Midbrain (tissue), 1 donor: Measurements from ENCODE around the gene TRO.

Experiments used
- DNase-seq: peaks from one replicate; lab custom pipeline; 2025; lab: John Stamatoyannopoulos, UW

TRO gene, protein sequence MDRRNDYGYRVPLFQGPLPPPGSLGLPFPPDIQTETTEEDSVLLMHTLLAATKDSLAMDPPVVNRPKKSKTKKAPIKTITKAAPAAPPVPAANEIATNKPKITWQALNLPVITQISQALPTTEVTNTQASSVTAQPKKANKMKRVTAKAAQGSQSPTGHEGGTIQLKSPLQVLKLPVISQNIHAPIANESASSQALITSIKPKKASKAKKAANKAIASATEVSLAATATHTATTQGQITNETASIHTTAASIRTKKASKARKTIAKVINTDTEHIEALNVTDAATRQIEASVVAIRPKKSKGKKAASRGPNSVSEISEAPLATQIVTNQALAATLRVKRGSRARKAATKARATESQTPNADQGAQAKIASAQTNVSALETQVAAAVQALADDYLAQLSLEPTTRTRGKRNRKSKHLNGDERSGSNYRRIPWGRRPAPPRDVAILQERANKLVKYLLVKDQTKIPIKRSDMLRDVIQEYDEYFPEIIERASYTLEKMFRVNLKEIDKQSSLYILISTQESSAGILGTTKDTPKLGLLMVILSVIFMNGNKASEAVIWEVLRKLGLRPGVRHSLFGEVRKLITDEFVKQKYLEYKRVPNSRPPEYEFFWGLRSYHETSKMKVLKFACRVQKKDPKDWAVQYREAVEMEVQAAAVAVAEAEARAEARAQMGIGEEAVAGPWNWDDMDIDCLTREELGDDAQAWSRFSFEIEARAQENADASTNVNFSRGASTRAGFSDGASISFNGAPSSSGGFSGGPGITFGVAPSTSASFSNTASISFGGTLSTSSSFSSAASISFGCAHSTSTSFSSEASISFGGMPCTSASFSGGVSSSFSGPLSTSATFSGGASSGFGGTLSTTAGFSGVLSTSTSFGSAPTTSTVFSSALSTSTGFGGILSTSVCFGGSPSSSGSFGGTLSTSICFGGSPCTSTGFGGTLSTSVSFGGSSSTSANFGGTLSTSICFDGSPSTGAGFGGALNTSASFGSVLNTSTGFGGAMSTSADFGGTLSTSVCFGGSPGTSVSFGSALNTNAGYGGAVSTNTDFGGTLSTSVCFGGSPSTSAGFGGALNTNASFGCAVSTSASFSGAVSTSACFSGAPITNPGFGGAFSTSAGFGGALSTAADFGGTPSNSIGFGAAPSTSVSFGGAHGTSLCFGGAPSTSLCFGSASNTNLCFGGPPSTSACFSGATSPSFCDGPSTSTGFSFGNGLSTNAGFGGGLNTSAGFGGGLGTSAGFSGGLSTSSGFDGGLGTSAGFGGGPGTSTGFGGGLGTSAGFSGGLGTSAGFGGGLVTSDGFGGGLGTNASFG (N-terminal part only)

DNA sequence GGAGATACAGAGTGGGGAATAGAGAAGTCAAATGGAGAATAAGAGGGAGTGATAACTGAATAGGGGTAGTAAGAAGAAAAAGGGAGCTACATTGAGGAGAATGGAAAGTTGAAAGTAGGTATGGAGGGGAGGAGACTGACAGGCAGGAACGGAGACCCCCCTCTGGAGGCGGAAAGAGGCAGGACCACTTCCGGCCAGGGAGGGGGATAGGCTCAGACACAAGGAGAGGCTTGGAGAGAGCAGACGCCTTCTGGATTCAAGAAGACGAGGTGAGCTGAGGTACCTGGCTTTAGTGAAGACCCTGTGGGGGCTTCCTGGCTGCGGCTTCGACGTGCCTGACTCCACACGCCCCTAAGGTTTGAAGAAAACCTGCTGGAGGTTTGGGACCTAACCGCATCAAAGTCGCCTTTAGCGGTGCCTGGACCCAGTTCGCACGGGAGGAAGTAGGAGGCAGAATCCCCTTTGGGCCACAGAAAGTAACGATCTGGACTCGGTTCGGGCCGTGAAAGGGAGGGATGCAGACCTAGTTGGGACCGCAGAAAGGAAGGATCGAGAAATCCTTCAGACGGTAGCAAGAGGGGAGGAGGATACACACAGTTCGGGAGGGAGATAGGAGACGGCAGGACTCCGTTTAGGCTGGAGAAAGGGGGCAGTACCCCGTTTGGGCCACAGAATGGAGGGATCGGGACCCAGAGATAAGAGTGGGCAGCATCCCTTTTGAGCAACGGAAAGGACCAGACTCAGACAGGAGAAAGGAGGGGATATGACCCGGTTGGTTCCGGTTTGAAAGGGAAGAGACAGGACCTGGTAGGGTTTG is at the start of gene TRO:
Gene TRO, plus strand, starts transcription at position 215 of the 817 bp plus-strand sequence. CDS start 1,423 bp downstream, outside the sequence.
- DNase-seq, result no peak

DNA sequence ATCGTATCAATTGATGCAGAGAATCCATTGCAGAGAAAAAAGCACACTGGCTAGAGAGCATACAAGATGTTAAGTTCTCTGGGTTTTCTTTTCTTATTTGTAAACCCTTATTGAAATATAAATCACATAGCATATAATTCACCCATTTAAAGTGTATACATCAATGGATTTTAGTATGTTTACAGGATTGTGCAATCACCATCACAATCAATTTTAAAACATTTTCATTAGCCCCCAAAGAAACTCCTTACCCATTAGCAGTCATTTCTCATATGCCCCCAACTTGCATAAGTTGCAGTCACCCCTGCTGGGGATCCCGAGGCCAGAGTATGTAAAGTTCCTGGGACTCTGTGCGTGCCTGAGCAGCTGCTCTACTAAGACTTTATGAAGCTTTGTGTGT is 34.9 kb upstream of the TRO start:
- DNase-seq, result no peak

DNA sequence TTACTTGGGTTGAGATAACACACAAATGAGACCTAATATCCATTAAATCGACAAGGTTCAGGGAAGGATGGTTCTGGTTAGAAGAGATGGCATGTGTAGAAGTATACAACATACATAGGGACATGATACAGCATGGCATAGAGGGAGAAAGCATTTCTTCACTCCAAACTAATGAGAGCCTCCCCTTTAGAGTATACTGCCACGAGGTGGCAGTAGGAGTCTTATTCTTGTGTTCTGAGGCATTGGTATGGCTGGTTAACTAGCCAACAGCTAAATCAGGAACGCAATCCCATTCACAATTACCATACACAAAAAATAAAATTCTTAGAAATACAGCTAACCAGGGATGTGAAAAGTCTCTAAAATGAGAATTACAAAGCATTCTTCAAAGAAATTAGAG is 29.1 kb upstream of the TRO start:
- peak; percentile 8 for DNase-seq

DNA sequence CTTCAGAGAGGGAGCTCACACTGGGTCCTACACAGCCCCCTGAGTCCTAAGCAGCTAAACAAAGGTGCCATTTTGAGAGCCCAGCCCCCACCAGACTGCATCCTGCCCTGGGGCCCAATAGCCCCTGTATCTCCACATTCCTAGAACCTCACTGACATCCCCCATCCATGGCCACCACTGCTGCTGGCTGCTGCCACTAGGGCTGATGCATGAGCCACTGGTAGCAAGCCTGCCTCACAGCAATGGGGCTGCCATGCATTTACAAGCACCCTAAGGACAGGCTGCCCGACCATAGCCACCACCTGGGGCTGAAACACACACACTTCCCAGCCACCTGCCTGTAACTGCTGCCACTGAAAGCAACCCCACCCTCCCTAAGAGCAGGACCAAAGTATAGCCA is 26.5 kb upstream of the TRO start:
- DNase-seq, result no peak

DNA sequence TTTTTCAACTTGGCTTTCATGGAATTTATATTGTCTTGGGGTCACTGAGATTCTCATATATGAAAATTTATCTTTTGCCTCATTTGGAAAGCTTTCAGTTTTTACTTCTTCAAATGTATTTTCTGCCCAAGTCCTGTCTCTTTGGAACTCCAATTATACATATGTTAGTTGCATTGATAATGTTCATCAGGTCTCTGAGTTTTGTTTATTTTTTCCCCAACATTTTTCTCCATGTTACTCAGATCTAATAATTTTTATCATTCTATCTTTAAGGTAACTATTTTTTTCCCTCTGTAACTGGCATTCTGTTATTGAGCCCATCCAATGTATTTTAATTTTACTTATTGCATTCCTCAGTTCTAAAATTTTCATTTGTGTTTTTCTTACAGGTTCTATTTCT is 10.7 kb upstream of the TRO start:
- DNase-seq, result no peak

DNA sequence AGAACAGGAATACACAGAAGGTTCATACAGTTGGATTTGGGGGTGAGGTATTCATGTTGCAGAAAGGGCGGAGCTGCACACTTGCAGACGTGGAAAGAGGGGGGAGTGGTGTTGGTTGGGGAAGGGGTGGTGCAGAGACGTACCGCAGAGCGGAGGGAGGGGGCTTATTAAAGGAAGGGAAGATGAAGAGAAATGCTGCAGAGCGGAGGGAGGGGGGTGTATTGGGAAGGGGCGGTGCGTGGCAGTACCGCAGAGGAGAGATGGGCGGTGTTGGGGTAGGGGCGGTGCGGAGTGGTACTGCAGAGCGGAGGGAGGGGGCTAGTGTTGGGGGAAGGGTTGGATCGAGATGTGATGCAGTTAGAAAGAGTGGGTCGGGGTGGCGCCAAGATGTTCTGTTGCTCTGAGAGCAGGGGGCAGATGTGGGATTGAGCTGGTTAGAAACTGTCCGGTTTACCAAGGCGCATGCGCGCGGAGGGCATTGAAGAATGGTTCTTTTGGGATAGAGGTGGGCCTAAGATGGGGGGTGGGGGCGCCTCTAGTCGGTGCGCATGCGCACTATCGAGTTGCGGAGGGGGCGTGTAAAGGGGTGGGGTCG is 900 bp downstream of the TRO start:
- peak; percentile 67 for DNase-seq

DNA sequence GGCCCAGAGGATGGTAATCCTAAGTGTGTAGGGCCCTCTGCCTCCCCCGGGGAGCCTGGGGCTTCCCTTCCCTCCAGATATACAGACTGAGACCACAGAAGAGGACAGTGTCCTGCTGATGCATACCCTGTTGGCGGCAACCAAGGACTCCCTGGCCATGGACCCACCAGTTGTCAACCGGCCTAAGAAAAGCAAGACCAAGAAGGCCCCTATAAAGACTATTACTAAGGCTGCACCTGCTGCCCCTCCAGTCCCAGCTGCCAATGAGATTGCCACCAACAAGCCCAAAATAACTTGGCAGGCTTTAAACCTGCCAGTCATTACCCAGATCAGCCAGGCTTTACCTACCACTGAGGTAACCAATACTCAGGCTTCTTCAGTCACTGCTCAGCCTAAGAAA is 1.9 kb downstream of the TRO start:
- no peak for DNase-seq

DNA sequence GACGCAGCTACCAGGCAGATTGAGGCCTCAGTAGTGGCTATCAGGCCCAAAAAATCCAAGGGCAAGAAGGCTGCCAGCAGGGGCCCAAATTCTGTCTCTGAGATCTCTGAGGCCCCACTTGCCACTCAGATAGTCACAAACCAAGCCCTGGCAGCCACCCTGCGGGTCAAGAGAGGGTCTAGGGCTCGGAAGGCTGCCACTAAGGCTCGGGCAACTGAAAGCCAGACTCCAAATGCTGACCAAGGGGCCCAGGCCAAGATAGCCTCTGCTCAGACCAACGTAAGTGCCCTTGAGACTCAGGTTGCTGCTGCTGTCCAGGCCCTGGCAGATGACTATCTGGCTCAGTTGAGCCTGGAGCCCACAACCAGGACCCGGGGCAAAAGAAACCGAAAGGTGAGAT is 2.8 kb downstream of the TRO start:
- DNase-seq, result no peak

DNA sequence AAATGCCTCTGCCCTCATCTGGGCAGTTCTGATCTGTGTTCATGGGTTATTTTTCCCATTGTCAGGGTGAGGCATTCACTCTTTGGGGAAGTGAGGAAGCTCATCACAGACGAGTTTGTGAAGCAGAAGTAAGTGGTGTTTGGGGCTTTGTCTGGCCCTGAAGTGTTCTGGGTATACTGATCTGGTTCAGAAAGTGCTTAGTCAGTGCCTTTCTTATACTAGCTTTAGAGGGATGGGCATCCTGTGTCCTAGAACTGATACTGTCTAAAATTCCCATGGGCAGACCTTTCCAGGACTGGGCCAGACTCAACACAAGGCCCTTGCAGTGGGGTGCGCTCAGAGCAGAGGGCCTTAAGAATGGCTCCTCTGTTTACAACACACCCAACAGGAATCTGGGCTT is 6.4 kb downstream of the TRO start:
- no peak for DNase-seq

DNA sequence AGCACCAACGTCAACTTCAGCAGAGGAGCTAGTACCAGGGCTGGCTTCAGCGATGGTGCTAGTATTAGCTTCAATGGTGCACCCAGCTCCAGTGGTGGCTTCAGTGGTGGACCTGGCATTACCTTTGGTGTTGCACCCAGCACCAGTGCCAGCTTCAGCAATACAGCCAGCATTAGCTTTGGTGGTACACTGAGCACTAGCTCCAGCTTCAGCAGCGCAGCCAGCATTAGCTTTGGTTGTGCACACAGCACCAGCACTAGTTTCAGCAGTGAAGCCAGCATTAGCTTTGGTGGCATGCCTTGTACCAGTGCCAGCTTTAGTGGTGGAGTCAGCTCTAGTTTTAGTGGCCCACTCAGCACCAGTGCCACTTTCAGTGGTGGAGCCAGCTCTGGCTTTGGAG is 8.3 kb downstream of the TRO start:
- DNase-seq, result no peak

DNA sequence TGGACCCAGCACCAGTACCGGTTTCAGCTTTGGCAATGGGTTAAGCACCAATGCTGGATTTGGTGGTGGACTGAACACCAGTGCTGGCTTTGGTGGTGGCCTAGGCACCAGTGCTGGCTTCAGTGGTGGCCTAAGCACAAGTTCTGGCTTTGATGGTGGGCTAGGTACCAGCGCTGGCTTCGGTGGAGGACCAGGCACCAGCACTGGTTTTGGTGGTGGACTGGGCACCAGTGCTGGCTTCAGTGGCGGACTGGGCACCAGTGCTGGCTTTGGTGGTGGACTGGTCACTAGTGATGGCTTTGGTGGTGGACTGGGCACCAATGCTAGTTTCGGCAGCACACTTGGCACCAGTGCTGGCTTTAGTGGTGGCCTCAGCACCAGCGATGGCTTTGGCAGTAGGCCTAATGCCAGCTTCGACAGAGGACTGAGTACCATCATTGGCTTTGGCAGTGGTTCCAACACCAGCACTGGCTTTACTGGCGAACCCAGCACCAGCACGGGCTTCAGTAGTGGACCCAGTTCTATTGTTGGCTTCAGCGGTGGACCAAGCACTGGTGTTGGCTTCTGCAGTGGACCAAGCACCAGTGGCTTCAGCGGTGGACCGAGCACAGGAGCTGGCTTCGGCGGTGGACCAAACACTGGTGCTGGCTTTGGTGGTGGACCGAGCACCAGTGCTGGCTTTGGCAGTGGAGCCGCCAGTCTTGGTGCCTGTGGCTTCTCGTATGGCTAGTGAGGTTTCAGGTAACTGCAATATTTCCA is 9.8 kb downstream of the TRO start:
- DNase-seq, result no peak

DNA sequence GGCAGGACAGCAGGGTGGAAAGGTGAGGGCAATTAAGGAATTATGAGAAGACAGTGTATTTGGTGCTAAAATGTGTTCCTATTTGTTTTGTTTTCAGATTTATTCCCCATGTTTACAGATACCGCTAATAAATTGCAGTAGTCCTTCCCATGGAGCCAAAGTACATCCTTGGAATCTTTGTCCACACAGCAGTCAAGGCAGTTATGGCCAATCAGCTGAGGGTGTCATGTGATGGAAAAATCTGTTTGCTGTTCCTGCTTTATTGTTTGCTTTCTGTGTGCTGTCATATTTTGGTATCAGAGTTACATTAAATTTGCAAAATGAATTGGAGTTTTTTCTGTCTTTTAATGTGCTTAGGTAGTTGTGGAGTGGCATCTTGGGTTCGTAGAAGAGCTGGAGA is 10.5 kb downstream of the TRO start:
- no peak for DNase-seq

DNA sequence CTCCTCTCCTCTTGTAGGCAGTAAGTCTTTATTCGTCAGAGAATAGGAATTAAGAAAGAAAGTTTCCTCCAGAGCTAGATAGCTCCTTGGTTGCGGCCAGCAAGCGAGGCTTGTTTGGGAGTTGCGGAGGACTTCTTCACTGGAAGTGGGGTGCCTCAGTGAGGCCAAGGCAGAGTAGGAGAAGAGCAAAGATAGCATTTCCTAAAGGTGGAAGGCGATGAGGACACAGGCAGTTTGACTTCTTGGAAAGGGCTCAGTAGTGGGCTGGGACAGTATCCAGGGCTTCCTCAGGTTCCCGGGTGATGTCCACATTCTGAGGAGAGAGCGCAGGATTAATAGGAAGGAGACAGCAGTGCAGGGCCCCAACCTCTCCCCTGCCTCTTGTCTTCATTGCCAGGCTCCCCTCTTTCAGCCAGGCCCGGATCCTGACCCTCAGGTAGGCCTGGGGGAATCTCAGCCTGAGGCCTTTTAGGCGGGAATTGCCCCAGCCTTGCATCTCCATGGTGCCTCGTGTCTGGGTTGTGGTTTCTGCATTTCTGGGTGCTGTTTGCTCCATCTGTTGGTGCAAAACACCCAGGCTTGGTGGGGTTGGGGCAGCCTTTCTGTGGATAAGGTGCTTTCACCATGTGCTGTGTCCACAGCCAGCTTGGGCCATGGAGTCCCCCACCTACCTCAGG is 12.7 kb downstream of the TRO start:
- DNase-seq, result no peak

DNA sequence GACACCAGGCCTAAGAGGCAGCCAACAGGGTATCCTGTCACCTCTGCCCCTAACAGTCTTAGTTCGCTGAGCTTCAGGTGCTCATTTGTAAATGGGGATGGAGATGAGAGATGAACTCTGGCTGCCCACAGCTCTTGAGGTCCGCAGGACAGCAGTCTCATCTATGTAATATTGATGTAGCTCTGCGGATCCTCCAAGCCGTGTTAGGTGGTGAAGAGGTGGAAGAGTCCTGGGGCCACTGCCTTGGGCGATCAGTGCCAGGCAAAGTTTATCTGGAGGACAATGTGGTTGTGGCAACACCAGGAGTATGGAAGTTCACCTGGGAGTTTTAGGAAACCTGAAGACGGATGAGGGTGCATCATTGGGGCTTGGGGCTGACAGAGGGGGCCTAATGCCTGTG is 13.4 kb downstream of the TRO start:
- DNase-seq, result no peak

DNA sequence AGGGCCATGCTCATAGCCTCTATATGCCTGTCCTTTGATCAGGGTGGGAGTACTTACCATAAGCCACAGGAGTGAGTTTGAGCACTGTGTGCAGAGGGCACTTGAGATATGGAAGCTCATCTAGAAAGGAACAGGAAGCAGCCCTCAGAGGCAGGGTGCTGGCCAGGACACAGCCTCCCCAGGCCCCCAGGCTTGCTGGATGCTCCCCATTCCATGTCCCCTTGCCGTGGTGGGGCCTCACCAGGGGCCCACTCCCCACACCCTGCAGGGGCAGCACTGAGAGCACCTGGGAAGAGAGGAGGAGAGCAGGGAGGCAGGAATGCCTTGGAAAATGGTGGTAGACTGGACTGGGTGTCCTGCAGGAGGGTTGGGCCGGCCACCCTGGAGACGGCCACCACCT is 14.3 kb downstream of the TRO start:
- DNase-seq, result no peak

DNA sequence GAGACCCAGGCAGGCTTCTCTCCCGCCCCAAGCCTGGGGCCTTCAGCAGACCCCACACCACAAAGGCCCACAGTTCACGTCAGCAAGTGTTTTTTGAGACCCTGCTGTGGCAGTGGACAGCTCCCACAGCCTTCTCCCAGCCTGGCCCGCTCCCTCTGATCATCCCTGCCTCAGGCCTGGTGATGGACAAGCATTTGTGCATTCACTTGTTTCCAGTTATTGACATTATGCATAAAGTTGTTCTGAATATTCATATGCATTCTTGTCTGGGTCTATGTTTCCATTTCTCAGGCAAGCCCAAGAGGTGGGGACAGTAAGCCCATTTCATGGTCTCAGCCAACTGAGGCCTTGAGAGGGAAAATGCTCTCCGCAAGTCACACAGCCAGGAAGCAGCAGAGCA is 14.7 kb downstream of the TRO start:
- DNase-seq, result no peak

DNA sequence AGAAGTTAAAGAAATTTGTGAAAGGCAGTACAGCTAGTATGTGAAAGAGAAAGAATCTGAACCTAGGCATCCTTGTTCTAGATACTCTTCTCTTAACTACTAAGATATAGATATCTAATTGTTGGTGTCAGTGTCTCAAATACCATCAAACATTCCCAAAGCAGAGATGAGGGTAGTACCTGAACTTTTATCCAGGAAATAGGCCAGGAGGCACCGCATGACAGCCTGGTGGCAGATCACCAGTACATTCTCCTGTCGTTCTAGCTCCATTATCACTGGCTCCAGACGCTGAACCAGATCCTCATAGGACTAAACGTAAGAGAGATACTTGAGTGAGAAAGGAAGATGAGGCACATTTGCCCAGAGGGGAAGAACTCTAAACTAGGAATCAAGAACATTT is 16.8 kb downstream of the TRO start:
- no peak for DNase-seq

DNA sequence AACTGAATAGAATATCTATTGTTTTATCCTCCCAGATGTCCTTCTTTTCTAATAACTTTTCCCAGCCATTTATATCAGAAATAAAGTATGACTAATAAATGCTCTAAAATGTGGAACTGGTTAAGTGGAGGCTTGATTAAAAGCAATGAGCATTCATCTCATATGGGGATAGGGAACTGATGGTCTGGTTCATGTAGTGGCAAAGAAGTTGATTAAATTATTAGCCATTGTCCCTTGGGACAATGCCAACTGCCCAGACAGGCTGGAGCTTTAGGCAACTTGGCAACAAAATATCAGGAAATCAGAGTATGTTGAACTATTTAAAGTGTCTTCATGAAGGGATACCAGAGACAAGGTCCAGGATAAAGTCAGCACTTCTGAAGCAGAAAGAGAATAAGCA is 24.2 kb downstream of the TRO start:
- DNase-seq, result no peak

DNA sequence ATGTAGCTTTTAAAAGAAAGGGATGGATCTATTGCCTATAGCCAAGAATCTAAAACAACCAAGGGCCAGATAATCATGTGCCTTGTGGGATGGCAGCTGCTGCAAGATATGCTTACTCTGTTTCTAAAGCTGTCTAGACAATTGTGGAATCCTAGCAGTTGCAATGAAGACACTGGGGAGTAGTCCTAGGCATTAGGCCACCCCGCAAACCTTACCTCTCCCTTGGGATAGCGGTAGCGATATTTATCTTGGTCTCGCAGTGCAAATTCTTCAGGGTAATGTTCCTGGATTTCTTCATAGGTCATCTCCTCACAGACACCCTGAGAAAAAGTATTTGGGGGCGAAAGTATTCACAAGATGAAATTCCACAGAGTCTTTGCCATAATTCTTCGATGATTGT is 24.6 kb downstream of the TRO start:
- DNase-seq, result no peak
